OCI-LY7 (cell line): ENCODE data around the gene PDIA2. TPM values are rescaled to one million over a fixed set of nuclear protein-coding genes. Genes with fewer than 3 reads are reported as not detected.

Experiments
- BruUV-seq: library from RNA; stranded (reverse); fragments of 400-500 nt; replicated peaks from 2 replicates; lab custom pipeline; 2021; lab: Mats Ljungman, UMichigan
- CTCF ChIA-PET: fragments of 300-600 bp; sonication (Branson Sonifier 250); formaldehyde crosslinking; loops from one replicate; lab custom pipeline; 2022; ENCODE audit warnings: antibody characterized with exemption; ENCODE audit not compliant: unreplicated experiment; lab: Charles Lee
- POLR2A ChIA-PET: fragments of 300-600 bp; sonication (Branson Sonifier 250); formaldehyde crosslinking; loops from one replicate; lab custom pipeline; 2022; ENCODE audit warnings: antibody characterized with exemption; lab: Charles Lee
- DNase-seq: peaks from one replicate; pipeline ENCODE4 v3.0.0-alpha.2; 2015; ENCODE audit warnings: low spot score
- H2AFZ ChIP-seq: fragments of 200-600 bp; sonication (generic), shearing (Covaris generic); 2 replicates; pipeline ENCODE4 v1.6.1; 2014; ENCODE audit warnings: mild to moderate bottlenecking, antibody characterized with exemption, low read length, moderate library complexity
- H3K27ac ChIP-seq: fragments of 200-600 bp; sonication (generic); 2 replicates; pipeline ENCODE4 v1.5.1; 2014; ENCODE audit warnings: mixed run types, low read depth, mild to moderate bottlenecking, moderate library complexity, low read length, inconsistent platforms; ENCODE audit not compliant: poor library complexity, severe bottlenecking
- H3K36me3 ChIP-seq: fragments of 200-600 bp; sonication (generic); 2 replicates; pipeline ENCODE4 v1.6.1; 2014; ENCODE audit warnings: mild to moderate bottlenecking, antibody characterized with exemption, low read length, moderate library complexity, mixed read lengths; ENCODE audit not compliant: insufficient read depth
- H3K4me1 ChIP-seq: fragments of 200-600 bp; sonication (generic); 2 replicates; pipeline ENCODE4 v1.5.1; 2014; ENCODE audit warnings: mild to moderate bottlenecking, low read length; ENCODE audit not compliant: insufficient read depth, poor library complexity, severe bottlenecking
- H3K4me2 ChIP-seq: fragments of 200-600 bp; sonication (generic); 2 replicates; pipeline ENCODE4 v1.6.1; 2014; ENCODE audit warnings: mild to moderate bottlenecking, low read length
- H3K4me3 ChIP-seq: fragments of 200-600 bp; sonication (generic); 2 replicates; pipeline ENCODE4 v1.5.1; 2014; ENCODE audit warnings: mild to moderate bottlenecking, low read depth, low read length; ENCODE audit not compliant: poor library complexity, severe bottlenecking
- H3K79me2 ChIP-seq: fragments of 200-600 bp; sonication (generic); 2 replicates; pipeline ENCODE4 v1.6.1; 2016; ENCODE audit warnings: low read depth, mild to moderate bottlenecking, low read length, moderate library complexity, mixed read lengths; ENCODE audit not compliant: insufficient read depth
- H3K9me2 ChIP-seq: fragments of 200-600 bp; sonication (generic); 2 replicates; pipeline ENCODE4 v1.6.1; 2016; ENCODE audit warnings: mild to moderate bottlenecking, low read length, mixed read lengths; ENCODE audit not compliant: insufficient read depth
- H3K9me3 ChIP-seq: fragments of 200-600 bp; sonication (generic); 2 replicates; pipeline ENCODE4 v1.6.1; 2014; ENCODE audit warnings: mild to moderate bottlenecking, mixed run types, low read length, mixed read lengths
- H4K20me1 ChIP-seq: fragments of 200-600 bp; sonication (generic); 2 replicates; pipeline ENCODE4 v1.6.1; 2014; ENCODE audit warnings: mild to moderate bottlenecking, antibody characterized with exemption, low read length, moderate library complexity, mixed read lengths; ENCODE audit not compliant: insufficient read depth
- EZH2phosphoT487 ChIP-seq: fragments of 200-600 bp; sonication (generic); IDR thresholded peaks from 2 replicates; pipeline ENCODE4 v1.6.1; 2018; ENCODE audit warnings: low read depth, borderline replicate concordance, mild to moderate bottlenecking, mixed run types, antibody characterized with exemption, low read length, moderate library complexity, mixed read lengths
- intact Hi-C: fragments of 100-400 bp; cut with micrococcal nuclease; formaldehyde crosslinking; loops from one replicate; pipeline ENCODE4 v1.10.0; 2022; ENCODE audit not compliant: unreplicated experiment
- total RNA-seq, 2 experiments: library from RNA; depleted of rRNA in 1 of 2; stranded (reverse); fragments of >200 nt in 1 of 2; shearing (Covaris generic) in 1 of 2; gene quantifications; 2 replicates each; pipeline ENCODE4 v1.2.3, GENCODE V29; 2014 to 2022
- TF ChIP-seq, protein P1 (sequence below): fragments of 200-600 bp; sonication (generic); conservative IDR thresholded peaks from 2 replicates; pipeline ENCODE4 v1.5.1; 2014; ENCODE audit warnings: mild to moderate bottlenecking, antibody characterized with exemption, low read length, moderate library complexity, mixed read lengths

PDIA2 gene
- total RNA-seq, 2 experiments from 2014 or later, result not detected

DNA sequence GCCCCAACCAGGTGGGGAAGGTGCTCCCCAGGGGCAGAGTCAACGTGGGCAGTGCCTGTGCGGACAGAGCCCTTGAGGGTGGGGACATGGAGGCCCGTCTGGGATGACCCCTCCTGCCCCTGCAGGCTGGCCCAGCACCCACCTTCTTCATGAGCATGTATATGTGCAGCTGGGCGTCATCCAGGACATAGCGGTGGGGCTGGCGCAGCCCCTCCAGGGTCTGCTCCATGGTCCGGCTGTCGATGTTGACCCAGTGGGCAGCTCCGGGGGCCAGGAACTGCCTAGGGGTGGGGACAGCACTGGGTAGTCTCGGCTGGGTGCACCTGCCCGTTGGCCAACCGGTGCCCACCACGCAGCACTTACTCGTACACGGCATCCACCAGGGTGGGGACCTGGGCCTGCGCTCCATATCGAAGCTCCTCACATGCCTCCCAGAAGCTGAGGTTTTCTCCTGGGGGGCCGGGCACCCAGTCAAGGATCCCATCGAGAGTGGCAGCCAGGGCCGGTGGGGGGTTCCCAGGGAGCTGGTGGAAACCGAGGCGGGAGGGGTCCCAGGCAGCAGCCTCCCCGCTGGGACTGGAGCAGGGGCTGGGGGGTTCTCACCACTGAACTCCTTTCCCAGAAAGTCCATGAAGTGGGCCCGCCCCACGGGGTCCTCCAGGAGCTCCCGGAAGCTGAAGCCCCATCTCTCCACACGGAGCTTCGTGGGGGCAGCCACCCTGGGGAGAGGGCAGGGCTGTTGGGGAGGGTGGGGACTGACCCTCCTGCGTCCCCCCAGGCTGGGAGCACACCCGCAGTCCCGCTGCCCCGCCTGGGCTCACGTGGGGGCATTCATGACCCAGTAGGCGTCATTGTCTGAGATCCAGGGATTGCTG is 12.3 kb upstream of the PDIA2 start:
- H3K4me2 ChIP-seq, result no peak overlapping the region
- no peaks in the 10 kb centered on the region for H3K9me2 ChIP-seq
- TF ChIP-seq, protein P1, sequence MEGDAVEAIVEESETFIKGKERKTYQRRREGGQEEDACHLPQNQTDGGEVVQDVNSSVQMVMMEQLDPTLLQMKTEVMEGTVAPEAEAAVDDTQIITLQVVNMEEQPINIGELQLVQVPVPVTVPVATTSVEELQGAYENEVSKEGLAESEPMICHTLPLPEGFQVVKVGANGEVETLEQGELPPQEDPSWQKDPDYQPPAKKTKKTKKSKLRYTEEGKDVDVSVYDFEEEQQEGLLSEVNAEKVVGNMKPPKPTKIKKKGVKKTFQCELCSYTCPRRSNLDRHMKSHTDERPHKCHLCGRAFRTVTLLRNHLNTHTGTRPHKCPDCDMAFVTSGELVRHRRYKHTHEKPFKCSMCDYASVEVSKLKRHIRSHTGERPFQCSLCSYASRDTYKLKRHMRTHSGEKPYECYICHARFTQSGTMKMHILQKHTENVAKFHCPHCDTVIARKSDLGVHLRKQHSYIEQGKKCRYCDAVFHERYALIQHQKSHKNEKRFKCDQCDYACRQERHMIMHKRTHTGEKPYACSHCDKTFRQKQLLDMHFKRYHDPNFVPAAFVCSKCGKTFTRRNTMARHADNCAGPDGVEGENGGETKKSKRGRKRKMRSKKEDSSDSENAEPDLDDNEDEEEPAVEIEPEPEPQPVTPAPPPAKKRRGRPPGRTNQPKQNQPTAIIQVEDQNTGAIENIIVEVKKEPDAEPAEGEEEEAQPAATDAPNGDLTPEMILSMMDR, result no peak
- no peak for TF ChIP-seq EZH2phosphoT487
- H3K4me3 ChIP-seq, result no peak overlapping the region
- H3K27ac ChIP-seq, result no peak overlapping the region
- H3K9me3 ChIP-seq, result no peaks in the 10 kb centered on the region
- no peaks in the 10 kb centered on the region for H4K20me1 ChIP-seq
- intact Hi-C loops, result no loop called here
- H3K36me3 ChIP-seq, result no peaks in the 10 kb centered on the region
- no peak for DNase-seq
- CTCF ChIA-PET, result no interaction called here
- no peaks in the 10 kb centered on the region for H3K79me2 ChIP-seq
- no peaks in the 10 kb centered on the region for H3K4me1 ChIP-seq
- POLR2A ChIA-PET, result no interaction called here
- BruUV-seq, result no TSS peak
- H2AFZ ChIP-seq, result no peak overlapping the region

DNA sequence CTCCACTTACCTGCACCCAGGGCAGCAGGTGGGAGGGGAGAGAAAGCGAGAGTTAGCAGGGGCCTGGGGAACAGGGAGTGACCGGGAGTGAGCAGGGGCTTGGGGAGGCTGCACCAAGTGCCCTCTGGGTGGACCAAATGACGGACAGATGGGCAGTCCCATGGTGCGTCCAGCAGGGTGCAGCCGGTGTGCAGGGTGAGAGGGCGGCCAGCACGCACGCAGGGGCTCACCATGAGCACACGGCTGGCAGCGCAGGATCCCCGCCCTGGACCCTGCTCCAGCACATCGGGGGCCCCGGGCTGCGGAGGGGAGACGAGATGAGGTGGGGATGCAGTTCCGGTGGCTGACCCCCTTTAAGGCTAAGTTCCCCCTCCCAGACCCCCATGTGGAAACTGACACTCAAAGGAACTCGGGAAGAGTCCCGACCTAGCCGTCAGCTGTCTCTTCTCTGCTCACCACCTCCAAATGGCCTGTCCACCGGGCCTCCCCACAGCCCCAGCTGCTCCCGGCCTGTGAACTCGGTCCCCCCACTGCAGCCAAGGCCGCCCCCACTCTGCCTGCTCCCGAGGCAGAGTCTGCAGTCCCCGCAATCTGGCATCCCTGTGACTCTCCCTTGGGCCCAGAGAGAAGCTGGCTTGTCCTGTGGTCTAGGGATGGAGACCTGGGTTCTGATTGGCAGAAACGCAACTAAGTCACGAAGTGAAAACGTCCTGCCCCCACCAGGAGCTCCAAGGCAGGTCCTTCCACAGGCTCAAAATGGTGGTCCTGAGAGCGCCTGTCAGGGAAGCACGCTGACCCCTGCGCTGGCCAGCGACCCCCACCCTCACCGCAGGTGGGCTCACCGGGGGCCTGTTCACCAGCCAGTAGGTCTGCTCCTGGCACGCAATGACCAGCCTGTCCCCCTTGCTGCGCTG is 10.1 kb upstream of the PDIA2 start:
- CTCF ChIA-PET, result no interaction called here
- no peaks in the 10 kb centered on the region for H4K20me1 ChIP-seq
- BruUV-seq, result no TSS peak
- H3K36me3 ChIP-seq, result no peaks in the 10 kb centered on the region
- TF ChIP-seq, protein P1, result no peak
- no peak for TF ChIP-seq EZH2phosphoT487
- H3K9me2 ChIP-seq, result no peaks in the 10 kb centered on the region
- no peak overlapping the region for H3K27ac ChIP-seq
- POLR2A ChIA-PET, result no interaction called here
- H3K4me3 ChIP-seq, result no peak overlapping the region
- H3K4me1 ChIP-seq, result no peaks in the 10 kb centered on the region
- H3K79me2 ChIP-seq, result no peaks in the 10 kb centered on the region
- DNase-seq, result no peak
- H3K9me3 ChIP-seq, result no peaks in the 10 kb centered on the region
- intact Hi-C loops, result no loop called here
- no peak overlapping the region for H2AFZ ChIP-seq
- H3K4me2 ChIP-seq, result no peak overlapping the region
